HepG2 (cell line): ENCODE measurements around the gene VGLL4. TPM values are rescaled to one million over a fixed set of nuclear protein-coding genes. Genes with fewer than 3 reads are reported as not detected.

Experiments used
- E2F5 ChIP-seq: sonication (generic); formaldehyde crosslinking; conservative IDR thresholded peaks from 2 replicates; pipeline ENCODE4 v1.4.0; 2020; ENCODE audit warnings: missing genetic modification reagents
- ETV5 ChIP-seq: IDR thresholded peaks from 2 replicates; pipeline ENCODE4 v1.6.1; 2018; ENCODE audit warnings: missing biosample characterization, missing genetic modification reagents, inconsistent platforms, borderline replicate concordance
- GABPA ChIP-seq, 2 experiments: IDR thresholded peaks; 2 replicates each; pipeline ENCODE4 v1.6.1; 2011 to 2016; ENCODE audit warnings: low read depth in 2 of 2, low read length in 1 of 2, missing biosample characterization in 1 of 2, missing genetic modification characterization in 1 of 2
- GATAD2A ChIP-seq: IDR thresholded peaks from 2 replicates; pipeline ENCODE4 v1.6.1; 2016
- GTF2F1 ChIP-seq: fragments of 150-350 bp; IDR thresholded peaks from 2 replicates; pipeline ENCODE4 v1.6.1; 2014; ENCODE audit warnings: low read length
- HDAC1 ChIP-seq: sonication (generic); formaldehyde crosslinking; IDR thresholded peaks from 2 replicates; pipeline ENCODE4 v1.5.1; 2020; ENCODE audit warnings: mild to moderate bottlenecking, missing genetic modification reagents
- HIC2 ChIP-seq: sonication (generic); formaldehyde crosslinking; IDR thresholded peaks from 2 replicates; pipeline ENCODE4 v1.9.0; 2022; ENCODE audit warnings: low read depth, missing genetic modification reagents
- KMT2B ChIP-seq: IDR thresholded peaks from 2 replicates; pipeline ENCODE4 v1.6.1; 2016; ENCODE audit warnings: missing genetic modification reagents, missing compliant biosample characterization
- MBD4 ChIP-seq: IDR thresholded peaks from 2 replicates; pipeline ENCODE4 v1.6.1; 2012; ENCODE audit warnings: low read length, inconsistent platforms, borderline replicate concordance
- MYPOP ChIP-seq: sonication (generic); formaldehyde crosslinking; IDR thresholded peaks from 2 replicates; pipeline ENCODE4 v1.8.1; 2023; ENCODE audit warnings: mild to moderate bottlenecking, moderate library complexity, missing genetic modification reagents
- SAFB2 ChIP-seq: sonication (generic); formaldehyde crosslinking; IDR thresholded peaks from 2 replicates; pipeline ENCODE4 v1.5.1; 2020; ENCODE audit warnings: missing genetic modification reagents, low read depth, mild to moderate bottlenecking, borderline replicate concordance
- TFDP1 ChIP-seq: IDR thresholded peaks from 2 replicates; pipeline ENCODE4 v1.6.1; 2016; ENCODE audit warnings: missing compliant biosample characterization, missing genetic modification reagents, borderline replicate concordance
- TFDP2 ChIP-seq: sonication (generic); formaldehyde crosslinking; IDR thresholded peaks from 2 replicates; pipeline ENCODE4 v1.4.0; 2020; ENCODE audit warnings: missing genetic modification reagents
- TFE3 ChIP-seq: IDR thresholded peaks from 2 replicates; pipeline ENCODE4 v1.6.1; 2016
- THAP11 ChIP-seq: IDR thresholded peaks from 2 replicates; pipeline ENCODE4 v1.6.1; 2016; ENCODE audit warnings: missing biosample characterization, missing genetic modification reagents
- ZFP90 ChIP-seq: sonication (generic); formaldehyde crosslinking; IDR thresholded peaks from 2 replicates; pipeline ENCODE4 v1.8.0; 2022; ENCODE audit warnings: missing genetic modification reagents, mild to moderate bottlenecking, inconsistent platforms, borderline replicate concordance
- ZNF124 ChIP-seq: sonication (generic); formaldehyde crosslinking; IDR thresholded peaks from 2 replicates; pipeline ENCODE4 v1.4.0; 2020; ENCODE audit warnings: missing genetic modification reagents
- ZNF230 ChIP-seq: sonication (generic); formaldehyde crosslinking; IDR thresholded peaks from 2 replicates; pipeline ENCODE4 v1.4.0; 2020; ENCODE audit warnings: mild to moderate bottlenecking, missing genetic modification reagents
- ZNF362 ChIP-seq: sonication (generic); formaldehyde crosslinking; IDR thresholded peaks from 2 replicates; pipeline ENCODE4 v1.4.0; 2020; ENCODE audit warnings: missing genetic modification reagents, mild to moderate bottlenecking, borderline replicate concordance
- ZNF501 ChIP-seq: sonication (generic); formaldehyde crosslinking; IDR thresholded peaks from 2 replicates; pipeline ENCODE4 v1.5.1; 2020; ENCODE audit warnings: mild to moderate bottlenecking, moderate library complexity, missing genetic modification reagents
- ZNF792 ChIP-seq: IDR thresholded peaks from 2 replicates; pipeline ENCODE4 v1.6.1; 2016
- polyA plus RNA-seq, 8 experiments: library from polyadenylated mRNA; depleted of rRNA in 3 of 8; stranded (reverse) in 7 of 8; unstranded in 1 of 8; fragments of >200 nt; fragmentation: Illumina TruSeq in 4 of 8; extraction: Trizol in 4 of 8; gene quantifications; 2 replicates each; pipeline versions ENCODE4 v1.2.1 to v1.2.3, GENCODE V29; 2011 to 2016; ENCODE audit warnings: low read depth in 4 of 8, missing spikeins in 1 of 8, mixed read lengths in 1 of 8; ENCODE audit not compliant: insufficient read depth in 1 of 8
- total RNA-seq, 5 experiments: library from RNA; depleted of rRNA; stranded (reverse); fragments of >200 nt; fragmentation: Illumina TruSeq; extraction: Trizol; gene quantifications; 2 replicates each; pipeline ENCODE4 v1.2.3, GENCODE V29; 2016; ENCODE audit warnings: low read depth in 1 of 5

The VGLL4 gene
- total and polyA plus RNA-seq, 2 of the 13 experiments (the other 11 are each of a cell fraction or from before 2014, with no cell fraction given): 23.2 to 39.0 TPM

GRCh38 chr3:11643605-11644087 lies at the start of gene VGLL4 (continued):
- TF ChIP-seq THAP11 (CRISPR knock-in tag) (no peak; the same call in 1 of the 2 replicates), E2F5 (CRISPR knock-in tag) (no peak), ZNF362 (CRISPR knock-in tag) (peak; percentile 73; the same call in 1 of the 2 replicates), ZFP90 (no peak), GABPA (IDR thresholded peaks at IDR 0.05; ENCODE audit: low read depth, low read length) (no peak), GABPA (CRISPR knock-in tag; IDR thresholded peaks at IDR 0.05; ENCODE audit: low read depth) (peak; percentile 68), SAFB2 (no peak), ZNF230 (CRISPR knock-in tag) (0 out of 2 replicates have a peak, but pooled peaks have one; percentile 40), MYPOP (CRISPR knock-in tag) (peak; percentile 91), TFDP1 (CRISPR knock-in tag) (peak; percentile 62; the same call in 1 of the 2 replicates), GTF2F1 (no peak), ZNF124 (CRISPR knock-in tag) (no peak), MBD4 (no peak), TFDP2 (peak; percentile 48; the same call in 1 of the 2 replicates), HDAC1 (CRISPR knock-in tag) (peak; percentile 46; the same call in 1 of the 2 replicates), ZNF792 (CRISPR knock-in tag) (peak; percentile 47; the same call in 1 of the 2 replicates), TFE3 (CRISPR knock-in tag) (0 out of 2 replicates have a peak, but pooled peaks have one; percentile 53), KMT2B (CRISPR knock-in tag) (peak; percentile 80), GATAD2A (CRISPR knock-in tag) (peak; percentile 74; the same call in 1 of the 2 replicates), ZNF501 (CRISPR knock-in tag) (no peak), ETV5 (CRISPR knock-in tag) (peak; percentile 37; the same call in 1 of the 2 replicates), HIC2 (CRISPR knock-in tag) (no peak; the same call in 1 of the 2 replicates)
